ENCODE results near the gene CNR2. TPM values are rescaled to one million over a fixed set of nuclear protein-coding genes. Genes with fewer than 3 reads are reported as not detected.

CNR2 gene
- total RNA-seq, 4 donors from 2014 or later, result not detected

DNA sequence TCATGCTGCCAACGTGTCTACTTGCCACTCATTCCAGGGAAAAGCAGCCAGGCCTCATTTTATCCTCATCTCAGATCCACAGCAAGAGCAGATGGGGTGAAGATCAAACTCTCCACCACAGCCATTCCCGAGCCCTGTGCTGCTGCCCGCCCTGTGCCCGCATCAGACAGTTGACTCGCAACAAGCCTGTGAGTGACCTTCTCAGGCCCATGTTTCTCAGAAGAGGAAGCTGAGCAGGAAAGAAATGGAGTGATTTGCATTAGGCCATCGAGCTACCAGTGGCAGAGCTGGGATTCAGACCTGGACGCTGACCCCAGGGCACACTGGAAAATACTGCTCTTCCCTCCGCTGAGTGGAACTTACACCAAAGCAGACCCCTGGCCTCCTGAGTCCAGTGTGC, 1.2 kb downstream of the CNR2 start:
- no peak overlapping the region for H3K4me3 ChIP-seq (ENCODE audit: low read depth, poor library complexity, severe bottlenecking)
- DNase-seq (ENCODE audit: low spot score in 2 of 2), result no peak
- TF ChIP-seq, protein P1, sequence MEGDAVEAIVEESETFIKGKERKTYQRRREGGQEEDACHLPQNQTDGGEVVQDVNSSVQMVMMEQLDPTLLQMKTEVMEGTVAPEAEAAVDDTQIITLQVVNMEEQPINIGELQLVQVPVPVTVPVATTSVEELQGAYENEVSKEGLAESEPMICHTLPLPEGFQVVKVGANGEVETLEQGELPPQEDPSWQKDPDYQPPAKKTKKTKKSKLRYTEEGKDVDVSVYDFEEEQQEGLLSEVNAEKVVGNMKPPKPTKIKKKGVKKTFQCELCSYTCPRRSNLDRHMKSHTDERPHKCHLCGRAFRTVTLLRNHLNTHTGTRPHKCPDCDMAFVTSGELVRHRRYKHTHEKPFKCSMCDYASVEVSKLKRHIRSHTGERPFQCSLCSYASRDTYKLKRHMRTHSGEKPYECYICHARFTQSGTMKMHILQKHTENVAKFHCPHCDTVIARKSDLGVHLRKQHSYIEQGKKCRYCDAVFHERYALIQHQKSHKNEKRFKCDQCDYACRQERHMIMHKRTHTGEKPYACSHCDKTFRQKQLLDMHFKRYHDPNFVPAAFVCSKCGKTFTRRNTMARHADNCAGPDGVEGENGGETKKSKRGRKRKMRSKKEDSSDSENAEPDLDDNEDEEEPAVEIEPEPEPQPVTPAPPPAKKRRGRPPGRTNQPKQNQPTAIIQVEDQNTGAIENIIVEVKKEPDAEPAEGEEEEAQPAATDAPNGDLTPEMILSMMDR (IDR thresholded peaks at IDR 0.05), result no peak
- no peak for TF ChIP-seq POLR2A (IDR thresholded peaks at IDR 0.05)
- intact Hi-C loops (cut with DNase I; ENCODE audit: low total_unique reads), result no loop called here
- 79 to 86% methylated on average over 8 of the region's 8 CpGs for WGBS, 2 donors

DNA sequence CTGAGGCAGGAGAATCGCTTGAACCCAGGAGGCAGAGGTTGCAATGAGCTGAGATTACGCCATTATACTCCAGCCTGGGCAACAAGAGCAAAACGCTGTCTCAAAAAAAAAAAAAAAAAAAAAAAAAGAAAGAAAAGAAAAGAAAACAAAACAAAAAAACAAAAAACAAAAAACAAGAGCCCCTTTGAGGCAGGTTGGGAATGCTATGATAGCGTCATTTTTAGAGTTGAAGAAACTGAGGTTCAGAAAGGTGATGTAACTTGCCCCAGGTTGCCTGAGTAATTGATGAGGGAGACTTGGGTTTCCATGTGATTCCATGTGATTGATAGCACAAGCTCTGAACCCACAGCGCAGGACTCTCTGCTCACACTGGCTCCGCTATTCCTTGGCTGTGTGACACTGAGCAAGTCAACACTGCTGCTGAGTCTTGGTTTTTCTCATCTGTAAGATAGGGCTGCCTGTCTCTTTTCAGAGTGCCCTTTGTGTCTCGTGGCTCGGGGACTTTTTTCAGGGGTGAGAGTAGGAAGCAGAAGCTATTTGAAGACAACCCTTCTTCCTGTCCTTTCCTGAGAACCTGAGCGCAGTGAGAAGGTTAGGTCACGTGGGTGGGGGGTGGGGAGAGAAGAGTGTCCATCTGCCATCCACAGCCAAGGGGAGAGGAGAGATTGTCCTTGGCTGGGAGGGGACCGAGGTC, 2.5 kb downstream of the CNR2 start:
- WGBS, 2 donors, result 79 to 81% methylated on average over 11 of the region's 11 CpGs
- DNase-seq (ENCODE audit: low spot score in 2 of 2), result no peak
- intact Hi-C loops (cut with DNase I; ENCODE audit: low total_unique reads), result no loop called here

DNA sequence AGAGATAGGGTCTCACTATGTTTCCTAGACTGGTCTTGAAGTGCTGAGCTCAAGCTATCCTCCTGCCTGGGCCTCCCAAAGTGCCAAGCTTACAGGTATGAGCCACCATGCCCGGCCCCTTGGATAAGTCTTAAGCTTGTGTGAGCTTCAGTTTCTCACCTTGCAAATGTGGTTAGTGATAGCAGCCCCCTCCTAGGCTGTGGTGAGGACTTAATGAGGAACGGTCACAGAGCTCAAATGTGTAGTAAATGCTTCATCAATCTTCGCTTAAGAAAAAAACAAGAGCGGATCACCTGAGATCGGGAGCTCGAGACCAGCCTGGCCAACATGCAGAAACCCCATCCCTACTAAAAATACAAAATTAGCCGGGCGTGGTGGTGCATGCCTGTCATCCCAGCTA, 3.0 kb downstream of the CNR2 start:
- intact Hi-C loops (cut with DNase I; ENCODE audit: low total_unique reads), result no loop called here
- no peak overlapping the region for H3K4me3 ChIP-seq (ENCODE audit: low read depth, poor library complexity, severe bottlenecking)
- WGBS, 2 donors, result 92 to 96% methylated on average over 8 of the region's 8 CpGs
- no peak for DNase-seq (ENCODE audit: low spot score in 2 of 2)
- TF ChIP-seq POLR2A (IDR thresholded peaks at IDR 0.05), result no peak

More for the DNA sequence above, 2.5 kb downstream of the CNR2 start:
- H3K4me3 ChIP-seq (ENCODE audit: low read depth, poor library complexity, severe bottlenecking), result no peak overlapping the region
- TF ChIP-seq, protein P1 (IDR thresholded peaks at IDR 0.05), result no peak
- TF ChIP-seq POLR2A (IDR thresholded peaks at IDR 0.05), result no peak

DNA sequence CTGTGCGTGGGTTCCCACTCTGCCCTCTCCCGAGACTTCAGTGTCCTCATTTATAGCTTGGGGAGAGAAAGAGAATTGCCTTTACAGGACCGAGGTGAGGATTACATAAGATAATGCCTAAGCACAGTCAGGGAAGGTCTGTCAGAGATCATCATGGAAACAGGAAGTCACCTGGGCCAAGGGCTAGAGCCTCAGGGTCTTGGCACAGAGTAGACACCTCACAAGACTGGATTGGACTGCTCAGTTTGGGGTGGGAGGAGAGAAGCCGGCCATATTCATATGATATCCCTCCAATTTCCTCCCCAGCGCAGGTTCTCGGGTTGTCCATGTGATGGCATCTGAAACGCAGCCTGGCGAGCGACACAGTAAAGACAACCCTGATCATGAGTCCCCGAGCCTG, 3.8 kb downstream of the CNR2 start:
- no peak for DNase-seq (ENCODE audit: low spot score in 2 of 2)
- WGBS, 2 donors, result 38 to 47% methylated on average over 10 of the region's 10 CpGs
- no peak for TF ChIP-seq POLR2A (IDR thresholded peaks at IDR 0.05)
- TF ChIP-seq, protein P1 (IDR thresholded peaks at IDR 0.05), result no peak
- H3K4me3 ChIP-seq (ENCODE audit: low read depth, poor library complexity, severe bottlenecking), result no peak overlapping the region
- intact Hi-C loops (cut with DNase I; ENCODE audit: low total_unique reads), result loop anchor here (5.0 kb wide), 1 partner anchor 488 kb away; no protein-coding TSS in a partner anchor

DNA sequence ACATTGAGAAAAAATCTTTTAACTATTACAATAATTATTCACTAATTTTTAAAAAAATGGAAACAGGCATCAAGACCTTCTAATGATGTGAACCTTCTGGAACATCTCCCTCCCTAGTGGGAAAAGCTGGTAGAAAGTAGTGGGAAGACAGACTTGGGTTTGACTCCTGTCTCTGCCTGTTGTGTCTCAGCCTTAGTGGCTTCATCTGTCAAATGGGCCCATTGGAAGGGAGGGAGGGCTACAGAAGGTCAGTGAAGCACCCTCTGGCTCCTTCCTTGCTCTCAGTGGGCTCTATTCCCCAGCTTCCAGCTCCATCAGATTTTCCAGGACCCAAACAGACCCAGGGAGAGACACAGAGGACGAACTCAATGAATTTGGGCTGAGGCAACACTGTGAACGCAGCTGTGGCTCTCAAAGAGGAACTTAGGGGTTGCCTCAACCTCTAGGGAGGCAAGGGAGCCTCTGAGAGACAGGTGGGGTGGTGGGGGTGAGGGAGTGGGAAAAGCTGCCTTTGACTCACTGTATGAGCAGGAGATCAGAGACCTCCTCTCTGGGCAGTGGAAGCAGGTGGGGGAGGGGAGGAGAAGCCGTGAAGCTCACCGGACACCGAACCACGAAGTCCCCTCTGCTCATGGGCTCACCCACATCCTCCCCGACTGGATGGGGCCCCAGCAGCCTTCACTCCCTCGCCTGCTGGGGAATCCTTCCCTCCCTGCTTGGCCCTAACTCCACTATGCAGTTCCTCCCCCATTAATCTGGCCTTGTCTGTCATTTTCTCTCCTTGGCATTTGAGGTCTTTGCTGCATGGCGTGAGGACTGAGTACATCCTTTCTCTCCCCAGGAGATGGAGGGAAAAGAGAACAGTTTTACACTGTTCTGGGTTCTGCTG, 4.5 kb downstream of the CNR2 start:
- DNase-seq (ENCODE audit: low spot score in 2 of 2), result no peak
- 39 to 52% methylated on average over 9 of the region's 9 CpGs for WGBS, 2 donors
- no peak overlapping the region for H3K4me3 ChIP-seq (ENCODE audit: low read depth, poor library complexity, severe bottlenecking)
- TF ChIP-seq POLR2A (IDR thresholded peaks at IDR 0.05), result no peak
- TF ChIP-seq, protein P1 (IDR thresholded peaks at IDR 0.05), result no peak
- intact Hi-C loops (cut with DNase I; ENCODE audit: low total_unique reads), result loop anchor here (5.0 kb wide), 1 partner anchor 489 kb away; no protein-coding TSS in a partner anchor

DNA sequence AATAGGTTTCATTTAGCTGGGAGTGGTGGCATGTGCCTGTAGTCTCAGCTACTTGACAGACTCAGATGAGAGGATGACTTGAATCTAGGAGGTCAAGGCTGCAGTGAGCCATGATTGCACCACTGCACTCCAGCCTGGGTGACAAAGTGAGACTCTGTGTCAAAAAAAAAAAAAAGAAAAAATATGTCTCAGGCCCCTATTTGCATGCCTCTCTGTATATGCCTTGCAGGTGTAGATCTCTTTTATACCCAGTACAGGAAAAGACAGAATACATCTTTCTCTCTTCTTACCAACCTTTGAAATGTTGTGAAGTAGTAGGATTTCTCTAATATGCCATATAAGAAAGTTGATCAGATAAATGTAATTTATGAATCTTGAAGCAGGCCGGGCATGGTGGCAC, 6.4 kb downstream of the CNR2 start:
- no peak overlapping the region for H3K4me3 ChIP-seq (ENCODE audit: low read depth, poor library complexity, severe bottlenecking)
- DNase-seq (ENCODE audit: low spot score in 2 of 2), result no peak
- 71% methylated on average over 1 of the region's 1 CpG for WGBS, 2 donors
- intact Hi-C loops (cut with DNase I; ENCODE audit: low total_unique reads), result loop anchor here (5.0 kb wide), 1 partner anchor 491 kb away; no protein-coding TSS in a partner anchor
- TF ChIP-seq POLR2A (IDR thresholded peaks at IDR 0.05), result no peak
- TF ChIP-seq, protein P1 (IDR thresholded peaks at IDR 0.05), result no peak

Data from lower leg skin (tissue), 4 donors.